Astrocyte (in vitro differentiated cells and primary cell): ENCODE results near the gene AASDHPPT.

Source experiments
- EZH2 ChIP-seq: IDR thresholded peaks from 2 replicates; pipeline ENCODE4 v1.6.1; 2012; ENCODE audit warnings: mild to moderate bottlenecking, low read length, inconsistent platforms; ENCODE audit not compliant: insufficient read depth
- TF ChIP-seq, protein P1 (sequence below): IDR thresholded peaks from 2 replicates; pipeline ENCODE4 v1.5.1; 2011; ENCODE audit warnings: low read depth, mild to moderate bottlenecking, inconsistent platforms, low read length, moderate library complexity; ENCODE audit not compliant: insufficient read depth

DNA sequence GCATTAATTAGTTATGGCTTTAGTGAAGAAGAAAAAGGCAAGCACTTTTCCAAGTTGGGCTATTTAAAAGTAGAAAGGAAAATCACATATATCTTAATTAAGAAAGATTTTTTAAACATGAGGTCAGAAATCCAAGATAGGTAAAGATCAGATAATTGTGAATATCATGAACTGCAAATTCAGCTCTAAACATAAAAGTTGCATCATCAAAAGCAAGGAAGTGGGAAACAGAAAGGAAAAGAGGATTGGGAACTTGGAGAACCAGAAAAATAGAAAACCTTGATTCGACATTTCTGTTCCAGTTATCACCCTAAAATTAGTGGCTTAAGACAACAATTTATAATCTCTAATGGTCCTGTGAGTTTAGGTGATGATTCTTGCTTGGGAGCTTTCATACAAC, 17.8 kb upstream of the AASDHPPT start:
- TF ChIP-seq EZH2, result no peak
- TF ChIP-seq, protein P1, sequence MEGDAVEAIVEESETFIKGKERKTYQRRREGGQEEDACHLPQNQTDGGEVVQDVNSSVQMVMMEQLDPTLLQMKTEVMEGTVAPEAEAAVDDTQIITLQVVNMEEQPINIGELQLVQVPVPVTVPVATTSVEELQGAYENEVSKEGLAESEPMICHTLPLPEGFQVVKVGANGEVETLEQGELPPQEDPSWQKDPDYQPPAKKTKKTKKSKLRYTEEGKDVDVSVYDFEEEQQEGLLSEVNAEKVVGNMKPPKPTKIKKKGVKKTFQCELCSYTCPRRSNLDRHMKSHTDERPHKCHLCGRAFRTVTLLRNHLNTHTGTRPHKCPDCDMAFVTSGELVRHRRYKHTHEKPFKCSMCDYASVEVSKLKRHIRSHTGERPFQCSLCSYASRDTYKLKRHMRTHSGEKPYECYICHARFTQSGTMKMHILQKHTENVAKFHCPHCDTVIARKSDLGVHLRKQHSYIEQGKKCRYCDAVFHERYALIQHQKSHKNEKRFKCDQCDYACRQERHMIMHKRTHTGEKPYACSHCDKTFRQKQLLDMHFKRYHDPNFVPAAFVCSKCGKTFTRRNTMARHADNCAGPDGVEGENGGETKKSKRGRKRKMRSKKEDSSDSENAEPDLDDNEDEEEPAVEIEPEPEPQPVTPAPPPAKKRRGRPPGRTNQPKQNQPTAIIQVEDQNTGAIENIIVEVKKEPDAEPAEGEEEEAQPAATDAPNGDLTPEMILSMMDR, result no peak
